NOMO-1 (cell line): Measurements from ENCODE around the gene USP26.
"Not testable (repeated sequence)": the region's sequence is repeated elsewhere in the genome, so short reads cannot be mapped to it uniquely, and the experiment has no call there.

Experiments used
- DNase-seq, 2 experiments: peaks; one replicate each; lab custom pipeline; 2025; ENCODE audit not compliant: unreplicated experiment in 2 of 2; lab: John Stamatoyannopoulos, UW

USP26 gene, protein sequence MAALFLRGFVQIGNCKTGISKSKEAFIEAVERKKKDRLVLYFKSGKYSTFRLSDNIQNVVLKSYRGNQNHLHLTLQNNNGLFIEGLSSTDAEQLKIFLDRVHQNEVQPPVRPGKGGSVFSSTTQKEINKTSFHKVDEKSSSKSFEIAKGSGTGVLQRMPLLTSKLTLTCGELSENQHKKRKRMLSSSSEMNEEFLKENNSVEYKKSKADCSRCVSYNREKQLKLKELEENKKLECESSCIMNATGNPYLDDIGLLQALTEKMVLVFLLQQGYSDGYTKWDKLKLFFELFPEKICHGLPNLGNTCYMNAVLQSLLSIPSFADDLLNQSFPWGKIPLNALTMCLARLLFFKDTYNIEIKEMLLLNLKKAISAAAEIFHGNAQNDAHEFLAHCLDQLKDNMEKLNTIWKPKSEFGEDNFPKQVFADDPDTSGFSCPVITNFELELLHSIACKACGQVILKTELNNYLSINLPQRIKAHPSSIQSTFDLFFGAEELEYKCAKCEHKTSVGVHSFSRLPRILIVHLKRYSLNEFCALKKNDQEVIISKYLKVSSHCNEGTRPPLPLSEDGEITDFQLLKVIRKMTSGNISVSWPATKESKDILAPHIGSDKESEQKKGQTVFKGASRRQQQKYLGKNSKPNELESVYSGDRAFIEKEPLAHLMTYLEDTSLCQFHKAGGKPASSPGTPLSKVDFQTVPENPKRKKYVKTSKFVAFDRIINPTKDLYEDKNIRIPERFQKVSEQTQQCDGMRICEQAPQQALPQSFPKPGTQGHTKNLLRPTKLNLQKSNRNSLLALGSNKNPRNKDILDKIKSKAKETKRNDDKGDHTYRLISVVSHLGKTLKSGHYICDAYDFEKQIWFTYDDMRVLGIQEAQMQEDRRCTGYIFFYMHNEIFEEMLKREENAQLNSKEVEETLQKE

DNA sequence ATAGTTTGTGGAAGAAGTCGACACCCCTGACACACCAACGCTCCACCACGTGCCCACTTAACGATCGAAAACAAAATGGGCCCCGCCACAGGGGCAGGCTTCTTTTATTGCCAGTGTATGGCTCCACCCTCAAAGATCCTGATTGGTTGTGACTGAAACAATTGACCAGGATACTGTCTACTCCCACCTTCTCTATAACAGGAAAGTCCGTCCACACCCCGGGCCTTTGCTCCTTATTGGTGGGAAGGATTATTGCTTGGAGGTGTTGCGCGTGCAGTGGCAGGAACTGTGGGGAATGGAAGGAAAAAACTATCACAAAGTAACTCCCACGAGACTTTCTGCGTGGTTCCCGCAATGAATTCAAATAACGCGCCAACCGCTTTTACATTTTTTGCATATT is at the start of gene USP26:
USP26 (minus strand) TSS at position 79 of the 400 bp plus-strand sequence. CDS start 68,889 bp downstream, outside the sequence.
- DNase-seq: no peak

DNA sequence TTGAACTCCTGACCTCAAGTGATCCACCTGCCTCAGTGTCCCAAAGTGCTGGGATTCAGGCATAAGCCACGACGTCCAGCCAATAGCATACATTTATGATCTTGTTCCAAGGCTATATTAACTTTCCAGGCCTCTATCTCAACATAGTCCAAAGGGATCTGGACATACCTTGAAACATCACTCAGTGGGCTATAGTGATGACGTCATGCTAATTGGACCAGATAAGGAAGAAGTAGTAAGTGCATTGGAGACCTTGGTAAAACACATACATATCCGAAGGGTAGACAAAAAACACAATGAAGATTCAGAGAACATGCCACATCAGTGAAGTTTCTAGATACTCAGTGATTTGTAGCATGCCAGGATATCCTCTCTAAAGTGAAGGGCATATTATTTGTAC is 37.4 kb upstream of the USP26 start:
- no peak for DNase-seq

DNA sequence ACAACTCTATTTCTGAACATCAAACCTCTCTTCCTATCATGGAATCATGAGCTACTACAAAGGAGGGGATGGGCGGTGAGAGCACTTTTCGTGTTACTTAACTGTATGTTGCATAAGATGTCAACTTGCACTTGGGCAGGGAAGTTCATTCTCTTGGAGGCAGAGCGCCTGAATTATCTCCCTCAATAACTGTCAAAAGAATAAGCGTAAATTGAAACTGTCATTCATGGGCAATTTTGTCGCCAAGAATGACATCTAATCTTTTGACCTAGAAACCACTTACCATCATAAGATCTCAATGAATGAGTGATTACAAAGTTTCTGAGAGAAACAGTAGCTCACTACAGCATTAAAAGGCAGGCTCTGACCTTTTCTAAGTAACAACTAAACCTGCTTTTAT is 23.5 kb upstream of the USP26 start:
- DNase-seq: no peak

DNA sequence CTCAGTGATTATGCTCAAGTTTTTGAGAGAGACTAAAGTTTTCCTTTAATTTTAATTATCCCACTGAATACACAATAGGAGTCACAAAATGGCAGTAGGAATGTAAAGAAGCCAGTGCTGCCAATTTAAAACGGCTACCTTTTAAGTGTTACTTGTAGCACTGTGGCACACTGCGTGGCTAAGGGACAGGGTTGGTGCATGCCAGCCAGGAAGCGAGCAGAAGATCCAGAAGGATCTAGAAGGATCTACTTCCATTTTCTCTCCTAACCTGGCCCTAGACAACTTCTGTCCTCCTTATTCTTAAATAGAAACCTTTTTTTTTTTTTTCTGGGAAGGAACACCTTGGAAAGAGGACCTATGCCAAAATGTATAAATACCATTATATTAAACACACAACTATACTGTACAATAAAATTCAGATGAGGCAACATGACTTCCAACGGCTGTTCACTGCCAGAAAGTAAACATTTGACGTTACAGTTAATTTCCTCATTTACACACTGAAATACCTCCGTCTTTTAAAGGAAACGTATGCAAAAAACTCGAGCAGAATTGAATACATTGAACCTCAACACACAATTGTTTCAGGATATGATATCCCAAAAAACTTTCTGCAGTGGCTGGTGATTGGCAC is 2.7 kb downstream of the USP26 start:
- DNase-seq: no peak

DNA sequence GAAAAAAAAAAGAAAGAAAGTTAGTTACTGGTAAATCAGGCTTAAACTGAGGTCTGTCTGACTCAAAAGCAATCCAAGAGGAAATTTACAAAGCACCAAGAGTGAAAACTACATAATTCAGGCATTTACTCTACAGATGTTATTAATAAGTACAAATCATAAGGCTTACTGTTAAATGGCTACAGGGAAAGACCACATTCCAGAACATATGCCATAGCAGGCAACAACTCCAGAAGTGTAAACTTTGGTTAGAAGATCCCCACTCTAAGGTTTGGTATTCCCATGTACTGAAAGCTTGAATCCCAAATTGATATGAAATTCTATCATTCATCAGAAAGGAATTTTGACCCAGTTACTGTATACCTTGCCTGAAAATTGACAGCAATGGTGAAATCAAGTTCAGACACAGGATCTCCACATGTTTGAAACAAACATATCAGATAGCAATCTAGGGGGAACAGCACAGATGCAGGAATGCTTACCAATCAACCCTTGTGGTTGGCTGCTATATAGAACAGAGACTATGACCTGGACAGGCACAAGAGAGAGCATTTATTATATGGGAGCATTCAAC is 6.6 kb downstream of the USP26 start:
- no peak for DNase-seq

DNA sequence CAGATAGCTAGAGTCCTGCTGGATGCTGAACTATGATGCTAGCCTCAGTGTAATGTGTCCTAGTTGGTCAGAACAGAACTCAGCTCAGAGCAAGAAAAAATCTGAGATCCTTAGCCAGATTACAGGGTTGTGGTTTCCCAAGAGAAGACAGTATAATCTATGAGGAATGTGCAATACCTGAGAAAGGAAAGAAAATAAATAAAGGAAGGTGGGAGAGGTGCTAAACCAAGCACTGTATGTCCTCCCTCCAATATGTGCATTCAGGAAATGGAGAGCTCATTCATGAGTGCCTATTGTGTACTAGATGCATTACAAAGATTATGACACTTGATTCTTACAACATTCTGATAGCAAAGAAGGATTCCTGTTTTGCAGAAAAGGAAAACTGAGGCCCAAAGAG is 7.5 kb downstream of the USP26 start:
- DNase-seq: no peak

DNA sequence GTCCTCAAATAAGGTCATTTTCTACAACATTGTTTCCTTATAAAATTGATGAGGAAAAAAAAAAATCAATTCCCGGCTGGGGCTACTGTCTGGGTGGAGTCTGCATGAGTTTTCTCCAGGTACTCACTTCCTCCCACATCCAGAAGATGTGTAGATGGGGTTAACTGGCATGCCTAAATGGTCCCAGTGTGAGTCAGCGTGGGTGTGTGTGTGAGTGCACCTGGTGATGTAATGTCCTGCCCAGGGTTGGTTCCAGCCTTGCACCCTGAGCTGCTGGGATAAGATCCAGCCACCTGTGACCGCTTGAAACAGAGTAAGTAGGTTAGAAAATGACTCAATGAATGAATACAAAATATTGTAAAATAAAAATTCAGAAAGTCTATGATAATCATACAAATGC is 11.1 kb downstream of the USP26 start:
- DNase-seq: no peak

DNA sequence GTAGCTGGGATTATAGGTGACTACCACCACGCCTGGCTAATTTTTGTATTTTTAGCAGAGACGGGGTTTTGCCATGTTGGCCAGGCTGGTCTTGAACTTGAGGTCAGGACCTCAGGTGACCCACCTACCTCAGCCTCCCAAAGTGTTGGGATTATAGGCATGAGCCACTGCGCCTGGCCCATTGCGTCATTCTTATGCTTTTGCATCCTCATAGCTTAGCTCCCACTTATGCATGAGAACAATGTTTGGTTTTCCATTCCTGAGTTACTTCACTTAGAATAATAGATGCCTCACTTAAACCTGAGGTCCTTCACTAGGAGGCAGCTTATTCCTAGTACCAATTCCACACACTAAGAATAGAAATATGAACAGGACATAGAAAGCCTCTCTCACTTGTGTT is 11.9 kb downstream of the USP26 start:
- DNase-seq: not testable (repeated sequence)

DNA sequence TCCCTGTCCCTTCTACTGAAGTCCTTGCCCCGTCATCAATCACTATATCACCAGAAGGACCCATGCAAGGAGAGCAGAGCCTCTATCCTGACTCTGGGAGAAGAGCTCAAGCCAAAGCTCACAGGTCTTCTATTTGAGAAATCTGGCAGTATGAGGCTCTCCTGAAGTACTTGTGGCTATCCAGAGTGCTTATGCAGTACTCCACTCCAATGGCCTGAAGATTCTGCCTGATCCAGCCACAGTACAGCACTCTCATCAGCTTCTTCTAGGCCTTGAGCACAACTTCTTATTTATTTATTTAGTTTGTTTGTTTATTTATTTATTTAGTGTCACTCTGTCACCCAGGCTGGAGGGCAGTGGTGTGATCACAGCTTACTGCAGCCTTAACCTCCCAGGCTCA is 13.0 kb downstream of the USP26 start:
- DNase-seq: no peak

DNA sequence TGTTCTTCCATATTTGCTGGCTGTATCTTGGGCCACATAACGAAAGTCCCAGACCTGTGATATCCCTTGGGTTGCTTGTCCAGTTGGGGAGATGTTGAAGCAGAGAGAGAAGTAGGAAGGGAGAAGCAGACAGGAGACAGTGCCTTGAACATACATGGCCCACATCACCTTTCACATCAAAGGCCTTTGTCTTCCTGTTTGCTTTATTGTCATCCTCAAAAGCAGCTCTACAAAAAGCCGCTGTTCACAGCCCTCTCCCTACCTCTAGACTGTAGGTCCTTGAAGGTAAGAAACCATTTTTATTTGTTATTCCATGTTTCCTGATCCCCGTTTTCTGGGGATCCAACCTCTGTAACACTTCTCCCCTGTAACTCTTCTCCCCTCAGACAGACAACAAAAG is 14.9 kb downstream of the USP26 start:
- DNase-seq: no peak

DNA sequence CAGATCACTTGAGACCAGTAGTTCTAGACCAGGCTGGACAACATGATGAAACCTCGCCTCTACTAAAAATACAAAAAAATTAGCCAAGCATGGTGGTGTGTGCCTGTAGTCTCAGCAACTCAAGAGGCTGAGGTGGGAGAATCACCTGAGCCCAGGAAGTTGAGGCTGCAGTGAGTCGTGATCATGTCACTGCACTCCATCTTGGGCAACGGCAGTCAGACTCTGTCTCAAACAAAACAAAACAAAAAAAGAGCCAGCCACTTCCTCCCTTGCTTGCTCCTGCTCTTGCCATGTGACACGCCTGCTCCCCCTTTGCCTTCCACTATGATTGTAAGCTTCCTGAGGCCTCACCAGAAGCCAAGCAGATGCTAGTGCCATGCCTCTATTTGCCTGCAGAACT is 19.1 kb downstream of the USP26 start:
- not testable (repeated sequence) for DNase-seq

DNA sequence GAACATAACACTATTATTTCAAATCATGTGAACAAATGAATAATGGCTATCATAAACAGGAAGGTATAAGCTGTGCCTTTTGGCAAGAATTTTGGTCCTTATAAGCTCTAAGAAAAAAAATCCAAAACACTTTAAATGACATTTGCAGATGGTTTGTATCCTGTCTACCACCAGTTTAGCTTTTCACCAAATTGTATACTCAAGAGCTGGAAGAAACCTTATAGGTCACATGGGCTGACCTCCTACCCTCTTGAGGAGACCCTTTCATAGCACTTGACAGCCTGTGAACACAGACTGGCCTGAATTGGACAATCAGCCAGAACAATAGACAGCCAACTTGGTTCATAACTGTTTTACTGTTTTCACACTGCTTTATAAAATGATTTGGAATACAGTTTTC is 24.3 kb downstream of the USP26 start:
- no peak for DNase-seq

DNA sequence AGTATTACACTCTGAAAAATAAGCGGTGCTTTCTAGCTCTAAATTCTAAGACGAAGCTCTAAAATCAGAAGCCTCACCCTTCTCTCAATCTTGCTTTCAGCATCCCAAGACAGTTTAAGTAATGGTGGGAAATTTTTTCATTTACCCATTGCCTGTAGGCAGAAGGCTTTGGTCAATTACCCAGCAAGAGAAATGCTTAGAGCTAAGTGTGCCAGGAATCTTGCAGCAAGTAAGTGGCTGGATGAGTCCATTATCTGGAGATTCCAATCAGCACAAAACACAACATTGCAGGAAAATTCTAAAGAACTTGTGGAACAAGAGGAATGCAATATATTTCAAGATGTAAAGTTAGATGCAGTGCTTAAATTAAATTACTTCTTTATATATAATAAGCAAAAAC is 28.4 kb downstream of the USP26 start:
- no peak for DNase-seq

DNA sequence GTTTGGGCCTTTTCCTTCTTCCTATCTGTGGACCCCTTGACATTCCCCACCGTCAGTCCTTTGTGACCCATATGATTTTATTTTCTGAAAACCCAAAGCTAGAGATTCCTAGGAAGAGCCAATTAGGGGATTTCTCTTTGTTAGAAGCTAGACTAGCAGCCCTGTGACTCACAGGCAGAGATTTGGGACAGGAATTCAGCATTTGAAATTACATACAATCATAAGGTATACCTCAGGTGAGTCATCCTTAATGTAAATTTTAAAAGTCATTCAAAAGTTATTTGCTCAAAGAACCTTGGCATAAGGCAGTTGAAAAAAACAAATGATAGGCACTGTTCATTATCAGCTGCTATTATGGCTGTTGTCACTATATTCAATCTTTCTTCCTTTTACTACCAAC is 40.6 kb downstream of the USP26 start:
- no peak for DNase-seq

DNA sequence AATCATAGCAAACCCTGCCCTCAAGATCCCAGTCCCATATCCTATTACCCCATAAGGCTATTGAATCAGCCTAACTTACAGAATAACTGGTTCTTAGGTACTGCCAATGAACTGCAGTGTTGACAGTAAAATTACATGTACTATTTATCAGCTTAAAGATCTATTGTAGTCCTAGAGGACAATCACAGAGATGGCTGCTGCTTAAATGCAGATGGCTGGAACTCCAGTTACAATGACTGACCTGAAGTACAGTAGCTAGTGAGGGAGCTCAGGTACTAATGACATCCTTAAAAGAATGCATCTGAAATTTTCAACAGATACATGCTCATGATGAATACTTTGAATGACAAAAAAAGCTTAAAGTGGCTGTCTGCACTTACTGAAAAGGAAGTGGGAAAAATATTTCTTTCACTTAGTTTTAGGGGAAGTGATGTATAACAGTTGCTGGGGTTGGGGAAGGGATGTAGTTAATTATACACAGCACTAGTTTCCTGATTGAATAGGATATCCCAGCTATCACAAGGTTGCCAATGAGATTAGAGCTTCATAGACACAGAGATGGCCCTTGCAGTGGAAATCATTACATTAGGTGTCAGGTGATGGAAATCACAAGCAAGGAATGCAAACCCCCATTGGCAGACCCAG is 42.0 kb downstream of the USP26 start:
- DNase-seq: no peak

DNA sequence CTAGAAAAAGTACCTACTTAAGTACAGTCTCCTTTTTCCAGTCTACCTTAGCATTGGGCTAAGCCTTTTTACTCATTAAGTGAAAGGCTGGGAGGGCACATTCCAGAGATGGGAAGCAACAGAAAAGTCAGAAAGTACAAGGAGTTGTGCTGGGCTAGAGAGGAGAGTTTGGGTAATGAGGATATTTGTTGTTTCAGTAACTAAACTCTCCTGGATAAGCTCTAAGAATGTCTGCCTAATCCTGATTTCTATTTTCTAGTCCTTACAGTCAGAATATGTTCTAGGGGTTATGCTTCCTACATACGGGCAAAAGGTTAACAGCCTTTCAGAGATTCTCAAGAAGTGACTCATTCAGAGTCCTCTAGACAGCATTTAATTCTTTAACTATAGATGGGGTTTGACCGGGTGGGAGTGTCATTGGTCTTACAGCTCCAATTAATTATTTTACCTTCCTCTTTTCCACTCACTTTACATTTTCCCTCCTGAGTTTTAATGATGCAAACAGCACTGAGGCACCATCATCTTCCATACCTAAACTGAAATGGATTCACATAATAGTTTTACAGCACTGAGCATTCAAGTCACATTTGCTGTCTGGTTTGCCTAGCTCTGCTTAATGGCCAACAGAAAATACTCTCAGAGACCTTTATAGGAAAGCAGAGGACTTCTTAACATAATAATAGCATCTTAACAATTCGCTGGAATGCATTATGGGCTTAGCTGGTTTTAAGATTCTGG is 42.9 kb downstream of the USP26 start:
- DNase-seq: no peak

DNA sequence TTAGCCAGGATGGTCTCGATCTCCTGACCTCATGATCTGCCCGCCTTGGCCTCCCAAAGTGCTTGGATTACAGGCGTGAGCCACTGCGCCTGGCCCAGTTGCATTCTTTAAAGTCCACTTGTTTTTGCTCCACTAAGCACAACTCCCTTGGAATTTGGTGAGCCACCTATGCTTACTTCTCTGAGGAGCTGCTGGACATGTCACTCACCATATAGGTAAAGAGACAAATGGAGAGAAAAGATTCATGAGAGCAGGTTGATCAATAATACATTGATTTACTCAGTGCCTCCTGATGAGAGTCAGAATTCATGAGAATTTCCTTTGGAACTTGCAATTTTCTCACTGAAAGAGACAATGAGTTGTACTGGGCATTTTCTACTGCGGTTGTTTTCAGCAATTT is 48.2 kb downstream of the USP26 start:
- DNase-seq: no peak

DNA sequence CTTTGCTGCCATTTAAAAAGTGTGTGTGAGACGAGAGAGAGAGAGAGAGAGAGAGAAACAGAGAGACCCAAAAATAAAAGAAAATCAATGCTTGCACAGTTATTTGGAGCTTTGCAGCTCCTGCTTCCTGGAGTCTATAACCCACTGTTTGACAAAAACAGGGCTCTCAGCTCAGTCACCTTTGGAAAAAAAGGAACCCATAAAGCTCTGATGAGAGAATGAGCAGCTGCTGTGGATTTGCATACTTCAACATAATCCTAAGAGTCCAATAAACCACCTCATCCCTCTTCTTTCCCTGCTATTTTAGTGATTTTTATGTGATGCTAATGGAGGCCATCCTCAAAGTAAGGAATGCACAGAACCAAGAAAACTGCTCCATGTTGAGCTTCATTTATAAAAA is 50.3 kb downstream of the USP26 start:
- DNase-seq: no peak

DNA sequence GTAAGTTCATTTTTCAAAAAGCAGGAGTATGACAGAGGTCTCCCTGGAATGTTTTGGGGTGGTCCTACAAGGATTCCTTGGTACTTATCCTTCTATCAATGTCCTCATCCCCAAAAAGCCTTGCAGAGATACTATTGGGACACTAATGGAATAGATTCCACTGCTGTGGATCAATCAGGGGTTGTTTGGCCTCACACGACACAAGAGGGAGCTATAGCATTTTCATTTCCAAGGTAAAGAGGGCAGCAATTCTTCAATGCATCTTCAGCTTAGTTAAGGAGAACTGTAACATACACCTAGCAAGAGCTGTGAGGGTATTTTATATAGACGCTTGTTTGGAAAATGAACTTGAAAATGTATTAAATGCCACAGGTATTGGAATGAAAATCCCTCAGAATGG is 50.9 kb downstream of the USP26 start:
- DNase-seq: no peak
